ENCODE results near the gene SLC35E1. TPM values are rescaled to one million over a fixed set of nuclear protein-coding genes. Genes with fewer than 3 reads are reported as not detected.

SLC35E1 gene
- total RNA-seq, 1 experiment from 2014 or later = 52.6 TPM

- H3K9ac ChIP-seq (ENCODE audit: low read length) = peak overlapping the region; percentile 97
- peak overlapping the region; percentile 72 for H2AFZ ChIP-seq (ENCODE audit: low read length)
- CTCF ChIA-PET = interaction anchor here (0.6 kb wide), 2 partner anchors 52 to 101 kb away, joined by 3 to 4 read pairs; no protein-coding TSS in a partner anchor
Measured at GRCh38 chr19:16542910-16543472, 29.2 kb downstream of the SLC35E1 start.

GRCh38 chr19:16542045-16542909, 29.9 kb downstream of the SLC35E1 start, which contains the start of gene CHERP:
Gene CHERP (minus strand): TSS chr19:16542437. CDS start chr19:16542378, 59 bp downstream.
- peak within 1 kb of the TSS; percentile 49 for H3K27ac ChIP-seq (ENCODE audit: low read length)
- TF ChIP-seq EZH2phosphoT487 (IDR thresholded peaks at IDR 0.05; ENCODE audit: borderline replicate concordance, low read length) (no peak), EZH2 (IDR thresholded peaks at IDR 0.05; ENCODE audit: low read length, unreplicated experiment) (no peak), CTCF (conservative IDR thresholded peaks at IDR 0.05; ENCODE audit: low read depth, low read length) (no peak)
- H3F3A ChIP-seq (ENCODE audit: low read length, unreplicated experiment) = no peaks in the 10 kb centered on the region
- DNase-seq (peak; percentile 96), ATAC-seq (peak; percentile 85)
- no peaks in the 10 kb centered on the region for H3K9me2 ChIP-seq (replicated peaks; ENCODE audit: low read length)
- H3K79me2 ChIP-seq (ENCODE audit: low read length) = peaks cover 74% of the 10 kb centered on the region
- no TSS peak for BruUV-seq (replicated peaks)
- H4K20me1 ChIP-seq (ENCODE audit: low read length) = peaks cover 29% of the 10 kb centered on the region
- peak within 1 kb of the TSS; percentile 97 for H3K9ac ChIP-seq (ENCODE audit: low read length)
- H3K4me2 ChIP-seq (ENCODE audit: low read length) = peak within 1 kb of the TSS; percentile 92
- ChIA-PET POLR2A (ENCODE audit: unreplicated experiment) (no interaction called here), CTCF (interaction anchor here (0.6 kb wide), 1 partner anchor 145 kb away, joined by 3 read pairs; no protein-coding TSS in a partner anchor)
- H3K9me3 ChIP-seq (ENCODE audit: low read length) = no peaks in the 10 kb centered on the region
- H2AFZ ChIP-seq (ENCODE audit: low read length) = peak within 1 kb of the TSS; percentile 72
- peaks cover 21% of the 10 kb centered on the region for H3K36me3 ChIP-seq (ENCODE audit: low read depth, low read length)
- H3K4me3 ChIP-seq (ENCODE audit: low read length) = peak within 1 kb of the TSS; percentile 96
- H3K4me1 ChIP-seq (ENCODE audit: insufficient read depth, low read length) = peaks cover 16% of the 10 kb centered on the region
- intact Hi-C loops (cut with micrococcal nuclease) = no loop called here
- no peaks in the 10 kb centered on the region for H3K27me3 ChIP-seq (ENCODE audit: low read length)

More at GRCh38 chr19:16542910-16543472, 29.2 kb downstream of the SLC35E1 start:
- POLR2A ChIA-PET (ENCODE audit: unreplicated experiment) = interaction anchor here (0.8 kb wide), 1 partner anchor 30 kb away, joined by 6 read pairs; no protein-coding TSS in a partner anchor
- Histone ChIP-seq H3K36me3 (ENCODE audit: low read depth, low read length) (peaks cover 13% of the 10 kb centered on the region), H3K4me2 (ENCODE audit: low read length) (peak overlapping the region; percentile 92), H3K79me2 (ENCODE audit: low read length) (peaks cover 67% of the 10 kb centered on the region), H3K27me3 (ENCODE audit: low read length) (no peaks in the 10 kb centered on the region), H3K27ac (ENCODE audit: low read length) (peak overlapping the region; percentile 32; the same call in 1 of the 2 replicates), H3K4me3 (ENCODE audit: low read length) (peak overlapping the region; percentile 96), H3K9me3 (ENCODE audit: low read length) (no peaks in the 10 kb centered on the region), H3F3A (ENCODE audit: low read length, unreplicated experiment) (no peaks in the 10 kb centered on the region), H4K20me1 (ENCODE audit: low read length) (peaks cover 22% of the 10 kb centered on the region), H3K9me2 (replicated peaks; ENCODE audit: low read length) (no peaks in the 10 kb centered on the region), H3K4me1 (ENCODE audit: insufficient read depth, low read length) (peaks cover 16% of the 10 kb centered on the region)
- TF ChIP-seq CTCF (conservative IDR thresholded peaks at IDR 0.05; ENCODE audit: low read depth, low read length) = no peak
- TF ChIP-seq EZH2 (IDR thresholded peaks at IDR 0.05; ENCODE audit: low read length, unreplicated experiment) = no peak
- TF ChIP-seq EZH2phosphoT487 (IDR thresholded peaks at IDR 0.05; ENCODE audit: borderline replicate concordance, low read length) = no peak
- BruUV-seq (replicated peaks) = TSS peak; percentile 82
- DNase-seq (no peak), ATAC-seq (no peak)
- intact Hi-C loops (cut with micrococcal nuclease) = no loop called here

All from PC-3 (cell line).